Measurements from ENCODE around the gene BMPR1B. TPM values are rescaled to one million over a fixed set of nuclear protein-coding genes. Genes with fewer than 3 reads are reported as not detected.

Gene BMPR1B
- total RNA-seq, 1 donor from 2014 or later: not detected

DNA sequence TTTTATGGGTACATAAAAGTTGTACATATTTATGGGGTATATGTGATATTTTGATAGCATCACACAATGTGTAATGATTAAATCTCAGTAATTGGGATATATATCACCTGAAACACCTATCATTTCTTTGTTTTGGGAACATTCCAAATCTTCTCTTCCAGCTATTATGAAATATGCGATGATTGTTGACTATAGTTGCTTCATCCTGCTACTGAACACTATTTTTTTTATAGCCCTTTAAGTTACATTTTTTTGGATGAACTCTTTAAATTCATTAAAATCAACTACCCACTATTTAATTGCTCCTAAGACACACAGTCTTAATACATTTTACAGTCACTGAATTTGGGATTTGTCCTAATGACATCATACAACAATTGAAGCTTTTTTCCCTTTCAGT, 212.9 kb downstream of the BMPR1B start:
- POLR2A ChIA-PET: no interaction called here
- Mint-ChIP-seq H3K4me3 (no peak overlapping the region), H3K36me3 (ENCODE audit: low read depth) (no peaks in the 10 kb centered on the region), H3K4me1 (no peaks in the 10 kb centered on the region), H3K27ac (no peak overlapping the region), H3K9me3 (no peaks in the 10 kb centered on the region), H3K27me3 (no peaks in the 10 kb centered on the region)
- intact Hi-C loops (cut with micrococcal nuclease): no loop called here
- ATAC-seq (ENCODE audit: low read depth) (no peak), DNase-seq (no peak)
- TF ChIP-seq, protein P1, sequence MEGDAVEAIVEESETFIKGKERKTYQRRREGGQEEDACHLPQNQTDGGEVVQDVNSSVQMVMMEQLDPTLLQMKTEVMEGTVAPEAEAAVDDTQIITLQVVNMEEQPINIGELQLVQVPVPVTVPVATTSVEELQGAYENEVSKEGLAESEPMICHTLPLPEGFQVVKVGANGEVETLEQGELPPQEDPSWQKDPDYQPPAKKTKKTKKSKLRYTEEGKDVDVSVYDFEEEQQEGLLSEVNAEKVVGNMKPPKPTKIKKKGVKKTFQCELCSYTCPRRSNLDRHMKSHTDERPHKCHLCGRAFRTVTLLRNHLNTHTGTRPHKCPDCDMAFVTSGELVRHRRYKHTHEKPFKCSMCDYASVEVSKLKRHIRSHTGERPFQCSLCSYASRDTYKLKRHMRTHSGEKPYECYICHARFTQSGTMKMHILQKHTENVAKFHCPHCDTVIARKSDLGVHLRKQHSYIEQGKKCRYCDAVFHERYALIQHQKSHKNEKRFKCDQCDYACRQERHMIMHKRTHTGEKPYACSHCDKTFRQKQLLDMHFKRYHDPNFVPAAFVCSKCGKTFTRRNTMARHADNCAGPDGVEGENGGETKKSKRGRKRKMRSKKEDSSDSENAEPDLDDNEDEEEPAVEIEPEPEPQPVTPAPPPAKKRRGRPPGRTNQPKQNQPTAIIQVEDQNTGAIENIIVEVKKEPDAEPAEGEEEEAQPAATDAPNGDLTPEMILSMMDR (IDR thresholded peaks at IDR 0.05): no peak
- CTCF ChIA-PET: no interaction called here

DNA sequence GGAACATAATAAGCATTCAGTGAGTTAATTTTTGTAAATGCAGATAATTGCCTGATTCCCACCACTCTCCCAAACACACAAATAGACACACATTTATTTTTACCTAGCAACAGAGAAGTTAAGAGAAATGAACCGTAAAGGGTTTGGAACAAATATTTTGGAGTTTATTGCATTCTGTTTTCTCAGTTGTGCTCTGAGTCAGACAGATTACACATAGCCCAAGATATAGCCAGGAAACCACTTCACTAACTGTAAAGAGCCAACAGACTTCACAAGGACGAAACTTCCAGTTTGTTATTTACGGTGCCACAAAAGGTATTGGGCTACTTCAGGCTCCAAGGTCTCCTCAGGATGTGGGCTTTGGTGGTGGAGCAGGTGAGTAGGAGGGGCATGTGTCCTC, 217.0 kb downstream of the BMPR1B start:
- Mint-ChIP-seq H3K36me3 (ENCODE audit: low read depth) (no peaks in the 10 kb centered on the region), H3K27ac (no peak overlapping the region), H3K9me3 (no peaks in the 10 kb centered on the region), H3K4me1 (no peaks in the 10 kb centered on the region), H3K4me3 (no peak overlapping the region), H3K27me3 (no peaks in the 10 kb centered on the region)
- POLR2A ChIA-PET: no interaction called here
- TF ChIP-seq, protein P1 (IDR thresholded peaks at IDR 0.05): no peak
- ATAC-seq (ENCODE audit: low read depth) (no peak), DNase-seq (no peak)
- intact Hi-C loops (cut with micrococcal nuclease): no loop called here
- CTCF ChIA-PET: no interaction called here

DNA sequence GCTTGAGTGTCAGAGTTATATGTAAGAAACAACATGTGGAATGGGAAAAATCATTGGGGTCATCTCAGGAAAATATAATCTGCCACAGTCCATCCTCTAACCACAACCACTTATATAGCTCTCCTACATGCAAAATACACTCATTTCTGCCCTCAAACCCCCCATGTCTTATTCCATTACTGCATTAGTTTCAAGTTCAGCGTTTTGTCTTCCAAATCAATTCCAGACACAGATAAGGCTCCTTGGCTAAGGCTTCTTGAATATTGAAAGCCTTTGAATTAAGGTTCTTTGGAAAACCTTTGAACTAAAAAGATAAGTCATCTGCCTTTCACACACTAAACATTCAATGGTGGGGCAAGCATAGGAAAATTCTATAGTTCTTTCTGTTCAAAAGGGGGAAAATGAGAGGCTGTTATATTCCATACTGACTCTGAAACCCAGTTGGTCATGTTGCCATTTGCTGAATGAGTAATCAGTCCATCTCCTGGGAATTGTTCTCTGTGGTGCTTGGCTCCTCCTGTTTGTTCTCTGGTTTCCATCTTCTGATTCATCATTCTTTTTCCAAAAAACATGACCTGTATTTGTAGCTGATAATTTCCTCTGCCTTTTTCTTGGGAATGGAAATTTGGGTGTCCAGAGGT, 218.7 kb downstream of the BMPR1B start:
- no peak for ATAC-seq (ENCODE audit: low read depth)
- CTCF ChIA-PET: no interaction called here
- TF ChIP-seq, protein P1 (IDR thresholded peaks at IDR 0.05): no peak

DNA sequence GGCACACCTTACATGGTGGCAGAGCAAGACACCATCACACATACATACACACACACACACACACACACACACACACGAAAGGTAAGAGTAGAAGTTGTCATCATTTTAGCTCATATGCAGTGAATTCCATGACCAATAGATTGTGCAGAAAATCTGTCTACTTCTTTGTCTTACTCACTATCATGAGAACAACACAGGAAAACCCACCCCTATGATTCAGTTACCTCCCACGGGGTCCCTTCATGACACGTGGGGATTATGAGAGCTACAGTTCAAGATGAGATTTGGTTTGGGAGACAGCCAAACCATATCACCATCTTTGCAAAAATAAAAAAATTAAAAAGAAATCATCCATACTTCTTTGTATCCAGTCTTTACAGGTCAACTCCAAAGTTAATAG, 221.1 kb downstream of the BMPR1B start:
- ChIA-PET POLR2A (no interaction called here), CTCF (no interaction called here)
- ATAC-seq (ENCODE audit: low read depth): no peak
- no peaks in the 10 kb centered on the region for H3K36me3 Mint-ChIP-seq (ENCODE audit: low read depth)
- H3K4me3 Mint-ChIP-seq: no peak overlapping the region
- H3K9me3 Mint-ChIP-seq: no peaks in the 10 kb centered on the region
- TF ChIP-seq, protein P1 (IDR thresholded peaks at IDR 0.05): no peak
- H3K4me1 Mint-ChIP-seq: no peaks in the 10 kb centered on the region
- intact Hi-C loops (cut with micrococcal nuclease): no loop called here
- no peak for DNase-seq
- H3K27me3 Mint-ChIP-seq: no peaks in the 10 kb centered on the region
- H3K27ac Mint-ChIP-seq: no peak overlapping the region

More for the DNA sequence above, 218.7 kb downstream of the BMPR1B start:
- no peaks in the 10 kb centered on the region for H3K36me3 Mint-ChIP-seq (ENCODE audit: low read depth)
- H3K27me3 Mint-ChIP-seq: no peaks in the 10 kb centered on the region
- no peak overlapping the region for H3K4me3 Mint-ChIP-seq
- no peak overlapping the region for H3K27ac Mint-ChIP-seq
- no peaks in the 10 kb centered on the region for H3K4me1 Mint-ChIP-seq
- no peaks in the 10 kb centered on the region for H3K9me3 Mint-ChIP-seq
- no peak for DNase-seq
- POLR2A ChIA-PET: no interaction called here
- intact Hi-C loops (cut with micrococcal nuclease): no loop called here

DNA sequence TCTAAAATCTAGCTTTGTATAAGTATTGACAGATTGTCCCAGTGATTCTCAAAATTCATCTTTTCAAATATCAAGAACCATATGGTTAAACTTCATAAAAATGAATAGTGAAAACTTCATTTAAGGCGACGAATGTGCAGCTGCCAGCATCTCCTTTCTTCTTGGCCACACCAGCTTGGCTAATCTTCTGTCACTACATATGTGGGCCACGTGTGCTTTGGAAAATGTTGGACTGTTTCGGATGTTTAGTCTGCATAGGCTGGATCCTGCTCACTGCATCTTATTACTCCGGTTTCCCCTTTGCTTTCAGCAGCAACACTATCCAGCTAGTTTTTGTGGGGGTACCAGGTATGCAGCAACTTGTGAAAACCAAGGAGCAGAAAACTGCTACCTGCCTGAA, 221.9 kb downstream of the BMPR1B start:
- H3K9me3 Mint-ChIP-seq: no peaks in the 10 kb centered on the region
- intact Hi-C loops (cut with micrococcal nuclease): no loop called here
- H3K27ac Mint-ChIP-seq: no peak overlapping the region
- DNase-seq (no peak), ATAC-seq (ENCODE audit: low read depth) (no peak)
- H3K4me3 Mint-ChIP-seq: no peak overlapping the region
- TF ChIP-seq, protein P1 (IDR thresholded peaks at IDR 0.05): no peak
- ChIA-PET POLR2A (no interaction called here), CTCF (no interaction called here)
- H3K4me1 Mint-ChIP-seq: no peaks in the 10 kb centered on the region
- no peaks in the 10 kb centered on the region for H3K36me3 Mint-ChIP-seq (ENCODE audit: low read depth)
- no peaks in the 10 kb centered on the region for H3K27me3 Mint-ChIP-seq
